CD4-positive, alpha-beta T cell (primary cell): ENCODE measurements around the gene TCFL5. TPM values are rescaled to one million over a fixed set of nuclear protein-coding genes. Genes with fewer than 3 reads are reported as not detected.
A peak's percentile ranks its signal among the peaks of the same experiment; 100 is the strongest.

ENCODE experiments used
- ATAC-seq: fragments of 200-7000 bp; cut with Tn5 transposase; one replicate; pipeline ENCODE4 v1.10.0; 2022; ENCODE audit warnings: mild to moderate bottlenecking; ENCODE audit not compliant: poor library complexity
- CTCF ChIA-PET: fragments of 350-600 bp; sonication (Branson Sonifier 250); formaldehyde crosslinking; loops from one replicate; lab custom pipeline; 2021; ENCODE audit warnings: antibody characterized with exemption, inconsistent platforms; lab: Charles Lee
- POLR2A ChIA-PET: fragments of 350-600 bp; sonication (Branson Sonifier 250); formaldehyde crosslinking; loops from one replicate; lab custom pipeline; 2021; ENCODE audit warnings: antibody characterized with exemption, inconsistent platforms; lab: Charles Lee
- DNase-seq, 14 experiments: peaks; one replicate each; pipeline ENCODE4 v3.0.0-alpha.2; 2013 to 2020; ENCODE audit warnings: mixed read lengths in 2 of 14
- H3K27ac ChIP-seq, 2 donors: one replicate each; pipeline versions ENCODE4 v1.5.1 to v1.7.0; 2013; ENCODE audit warnings: low read length in 2 of 2, low read depth in 1 of 2, mild to moderate bottlenecking in 1 of 2
- H3K27me3 ChIP-seq, 2 experiments: 1 replicate in 1 of 2; 2 replicates in 1 of 2; pipeline versions ENCODE4 v1.6.1 to v1.7.0; 2013; ENCODE audit warnings: low read length in 2 of 2, control low read depth in 1 of 2, mild to moderate bottlenecking in 1 of 2, moderate library complexity in 1 of 2; ENCODE audit not compliant: insufficient read depth in 2 of 2, control insufficient read depth in 1 of 2
- H3K36me3 ChIP-seq: one replicate; pipeline ENCODE4 v1.6.1; 2013; ENCODE audit warnings: low read length, control low read depth; ENCODE audit not compliant: insufficient read depth
- H3K4me1 ChIP-seq: one replicate; pipeline ENCODE4 v1.6.1; 2013; ENCODE audit warnings: low read length, control low read depth; ENCODE audit not compliant: insufficient read depth
- H3K4me3 ChIP-seq: one replicate; pipeline ENCODE4 v1.5.1; 2013; ENCODE audit warnings: mild to moderate bottlenecking, low read length, moderate library complexity
- H3K9me3 ChIP-seq, 2 experiments: 1 replicate in 1 of 2; 2 replicates in 1 of 2; pipeline versions ENCODE4 v1.6.1 to v1.7.0; 2013; ENCODE audit warnings: low read length in 2 of 2, mild to moderate bottlenecking in 2 of 2, control low read depth in 1 of 2, moderate library complexity in 1 of 2; ENCODE audit not compliant: control insufficient read depth in 1 of 2, insufficient read depth in 1 of 2
- H3K27ac Mint-ChIP-seq: one replicate; pipeline ENCODE4 v1.8.0; 2020; ENCODE audit warnings: mixed read lengths
- H3K27me3 Mint-ChIP-seq: one replicate; pipeline ENCODE4 v1.8.0; 2021; ENCODE audit warnings: mixed read lengths
- H3K36me3 Mint-ChIP-seq: one replicate; pipeline ENCODE4 v1.8.0; 2021; ENCODE audit warnings: low read depth, mixed read lengths
- H3K4me1 Mint-ChIP-seq: one replicate; pipeline ENCODE4 v1.8.0; 2021; ENCODE audit warnings: low read depth, mixed read lengths
- H3K4me3 Mint-ChIP-seq: one replicate; pipeline ENCODE4 v1.8.0; 2020; ENCODE audit warnings: mild to moderate bottlenecking, mixed read lengths
- H3K9me3 Mint-ChIP-seq: one replicate; pipeline ENCODE4 v1.8.0; 2020; ENCODE audit warnings: mixed read lengths
- intact Hi-C, 2 experiments: fragments of 100-400 bp; cut with DNase I in 1 of 2; cut with micrococcal nuclease in 1 of 2; formaldehyde crosslinking; loops; one replicate each; pipeline versions ENCODE4 v1.15.1 to v1.9.0; 2023 to 2025; cut with DNase I, micrococcal nuclease
- total RNA-seq, 174 experiments: library from RNA in 2 of 174; stranded (reverse) in 2 of 174; gene quantifications; one replicate each; pipeline ENCODE4 v1.2.3 and lab custom pipeline; 2021 to 2026
- TF ChIP-seq, protein P1 (sequence below): fragments of 200-600 bp; IDR thresholded peaks from one replicate; pipeline ENCODE4 v1.8.0; 2022; ENCODE audit warnings: antibody characterized with exemption, mild to moderate bottlenecking

The TCFL5 gene
- total RNA-seq, 2 experiments from 2014 or later = 5.9 to 6.3 TPM

DNA sequence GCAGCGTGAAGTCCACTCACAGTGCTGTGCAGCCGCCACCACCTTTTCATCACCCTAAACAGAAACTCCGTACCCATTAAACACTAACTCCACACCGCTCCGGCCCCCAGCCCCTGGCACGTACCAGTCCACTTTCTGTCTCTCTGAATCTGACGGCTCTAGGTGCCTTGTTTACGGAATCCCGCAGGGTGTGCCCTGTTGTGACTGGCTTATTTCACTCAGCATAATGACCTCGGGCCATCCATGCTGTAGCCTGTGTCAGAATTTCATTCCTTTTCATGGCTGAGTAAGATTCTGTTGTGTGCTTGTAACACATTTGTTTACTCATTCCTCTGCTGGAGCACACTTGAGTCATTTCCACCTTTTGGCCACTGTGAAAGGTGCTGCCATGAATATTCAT lies 18.0 kb downstream of the TCFL5 start:
- Histone ChIP-seq H3K27ac (no peak overlapping the region), H3K27me3 (no peaks in the 10 kb centered on the region), H3K4me1 (no peaks in the 10 kb centered on the region), H3K9me3 (no peaks in the 10 kb centered on the region), H3K36me3 (peaks cover 3% of the 10 kb centered on the region), H3K4me3 (no peak overlapping the region)
- intact Hi-C loops = no loop called here
- Mint-ChIP-seq H3K4me1 (no peaks in the 10 kb centered on the region), H3K9me3 (no peaks in the 10 kb centered on the region), H3K27me3 (no peaks in the 10 kb centered on the region), H3K27ac (no peak overlapping the region), H3K4me3 (no peak overlapping the region), H3K36me3 (peaks cover 4% of the 10 kb centered on the region)
- no peak for ATAC-seq
- ChIA-PET POLR2A (no interaction called here), CTCF (no interaction called here)
- no peak for DNase-seq
- TF ChIP-seq, protein P1, sequence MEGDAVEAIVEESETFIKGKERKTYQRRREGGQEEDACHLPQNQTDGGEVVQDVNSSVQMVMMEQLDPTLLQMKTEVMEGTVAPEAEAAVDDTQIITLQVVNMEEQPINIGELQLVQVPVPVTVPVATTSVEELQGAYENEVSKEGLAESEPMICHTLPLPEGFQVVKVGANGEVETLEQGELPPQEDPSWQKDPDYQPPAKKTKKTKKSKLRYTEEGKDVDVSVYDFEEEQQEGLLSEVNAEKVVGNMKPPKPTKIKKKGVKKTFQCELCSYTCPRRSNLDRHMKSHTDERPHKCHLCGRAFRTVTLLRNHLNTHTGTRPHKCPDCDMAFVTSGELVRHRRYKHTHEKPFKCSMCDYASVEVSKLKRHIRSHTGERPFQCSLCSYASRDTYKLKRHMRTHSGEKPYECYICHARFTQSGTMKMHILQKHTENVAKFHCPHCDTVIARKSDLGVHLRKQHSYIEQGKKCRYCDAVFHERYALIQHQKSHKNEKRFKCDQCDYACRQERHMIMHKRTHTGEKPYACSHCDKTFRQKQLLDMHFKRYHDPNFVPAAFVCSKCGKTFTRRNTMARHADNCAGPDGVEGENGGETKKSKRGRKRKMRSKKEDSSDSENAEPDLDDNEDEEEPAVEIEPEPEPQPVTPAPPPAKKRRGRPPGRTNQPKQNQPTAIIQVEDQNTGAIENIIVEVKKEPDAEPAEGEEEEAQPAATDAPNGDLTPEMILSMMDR = no peak

DNA sequence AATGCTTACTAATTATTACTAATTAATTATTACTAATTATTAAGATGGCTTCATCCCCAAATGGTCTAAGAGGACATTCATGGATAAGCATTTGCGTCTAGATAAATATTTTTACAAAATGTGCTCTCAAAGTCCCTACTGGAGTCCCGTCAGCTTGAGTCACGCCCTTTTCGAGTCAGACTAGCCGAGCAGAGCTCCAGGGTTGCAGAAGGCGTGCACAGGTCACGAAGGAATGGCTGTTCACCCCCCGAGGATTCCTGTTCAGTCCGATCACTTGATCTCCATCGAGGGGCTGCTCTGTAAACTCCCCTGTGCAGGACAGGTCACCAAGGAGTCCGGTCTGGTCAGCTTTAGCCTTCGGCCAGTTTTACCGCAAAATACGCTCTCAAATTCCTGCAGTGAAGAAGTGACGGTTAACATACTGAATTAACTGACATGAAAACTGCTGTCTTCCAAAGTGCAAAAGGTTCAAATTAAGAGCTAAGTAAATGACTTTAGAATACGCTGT lies 19.9 kb downstream of the TCFL5 start:
- Histone ChIP-seq H3K36me3 (peaks cover 3% of the 10 kb centered on the region), H3K4me3 (no peak overlapping the region), H3K27ac (no peak overlapping the region), H3K4me1 (no peaks in the 10 kb centered on the region), H3K9me3 (no peaks in the 10 kb centered on the region), H3K27me3 (no peaks in the 10 kb centered on the region)
- DNase-seq (no peak), ATAC-seq (no peak)
- POLR2A ChIA-PET = no interaction called here
- no peaks in the 10 kb centered on the region for H3K4me1 Mint-ChIP-seq
- H3K36me3 Mint-ChIP-seq = peaks cover 4% of the 10 kb centered on the region
- CTCF ChIA-PET = no interaction called here
- no peaks in the 10 kb centered on the region for H3K27me3 Mint-ChIP-seq
- H3K9me3 Mint-ChIP-seq = no peaks in the 10 kb centered on the region
- no peak overlapping the region for H3K27ac Mint-ChIP-seq
- TF ChIP-seq, protein P1 = no peak
- no peak overlapping the region for H3K4me3 Mint-ChIP-seq
- intact Hi-C loops = no loop called here

DNA sequence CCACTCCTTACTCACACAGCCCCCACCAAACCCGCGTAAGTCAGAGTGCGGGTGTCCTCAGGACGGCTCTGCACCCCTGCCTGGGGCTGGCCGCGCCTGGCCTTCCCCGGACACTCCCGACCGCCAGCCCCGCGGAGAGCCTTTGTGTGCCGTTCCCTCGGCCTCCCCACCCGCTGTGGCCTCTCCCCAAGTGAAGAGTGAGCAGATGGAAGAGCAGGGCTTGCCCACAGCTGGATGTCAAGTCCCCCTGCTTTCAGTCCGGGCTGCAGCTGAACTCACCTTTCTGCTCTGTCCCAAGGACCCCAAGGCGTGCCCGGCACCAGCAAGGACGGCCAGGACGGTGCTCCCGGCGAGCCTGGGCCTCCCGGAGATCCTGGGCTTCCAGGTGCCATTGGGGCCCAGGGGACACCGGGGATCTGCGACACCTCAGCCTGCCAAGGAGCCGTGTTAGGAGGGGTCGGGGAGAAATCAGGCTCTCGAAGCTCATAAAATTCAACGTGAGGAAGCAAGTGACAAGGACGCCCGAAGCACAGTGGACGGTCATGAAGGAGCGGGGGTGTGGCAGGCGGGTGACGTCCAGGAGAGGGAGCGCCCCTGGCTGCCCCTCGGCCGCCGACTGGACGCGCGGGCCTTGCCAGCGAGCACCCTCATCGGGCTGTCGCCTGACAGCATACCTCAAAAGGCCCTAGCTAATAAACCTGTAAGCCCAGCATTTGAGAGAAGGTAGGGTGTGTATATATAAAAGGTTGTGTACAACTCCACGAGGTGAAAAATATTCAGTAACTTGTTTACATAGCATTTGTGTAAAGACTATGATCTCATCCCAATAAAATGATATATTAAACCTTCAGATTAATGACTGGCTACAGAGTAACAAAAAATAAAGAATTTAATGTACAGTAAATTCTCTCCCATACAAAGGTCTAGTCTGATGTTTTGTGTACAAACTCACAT lies 21.1 kb downstream of the TCFL5 start:
- ATAC-seq (no peak), DNase-seq (peak in 1 of 14 experiments; percentile 8)
- ChIA-PET POLR2A (no interaction called here), CTCF (no interaction called here)
- Mint-ChIP-seq H3K36me3 (peaks cover 4% of the 10 kb centered on the region), H3K9me3 (no peaks in the 10 kb centered on the region), H3K27me3 (no peaks in the 10 kb centered on the region), H3K4me1 (no peaks in the 10 kb centered on the region), H3K27ac (no peak overlapping the region), H3K4me3 (no peak overlapping the region)
- intact Hi-C loops = no loop called here
- no peaks in the 10 kb centered on the region for H3K36me3 ChIP-seq
- no peaks in the 10 kb centered on the region for H3K4me1 ChIP-seq
- TF ChIP-seq, protein P1 = no peak
- no peaks in the 10 kb centered on the region for H3K27me3 ChIP-seq
- no peak overlapping the region for H3K4me3 ChIP-seq
- H3K9me3 ChIP-seq = no peaks in the 10 kb centered on the region
- H3K27ac ChIP-seq = no peak overlapping the region
